ENCODE measurements around the gene ARHGAP32.
"Not testable (repeated sequence)": the region's sequence is repeated elsewhere in the genome, so short reads cannot be mapped to it uniquely, and the experiment has no call there.

Gene ARHGAP32

DNA sequence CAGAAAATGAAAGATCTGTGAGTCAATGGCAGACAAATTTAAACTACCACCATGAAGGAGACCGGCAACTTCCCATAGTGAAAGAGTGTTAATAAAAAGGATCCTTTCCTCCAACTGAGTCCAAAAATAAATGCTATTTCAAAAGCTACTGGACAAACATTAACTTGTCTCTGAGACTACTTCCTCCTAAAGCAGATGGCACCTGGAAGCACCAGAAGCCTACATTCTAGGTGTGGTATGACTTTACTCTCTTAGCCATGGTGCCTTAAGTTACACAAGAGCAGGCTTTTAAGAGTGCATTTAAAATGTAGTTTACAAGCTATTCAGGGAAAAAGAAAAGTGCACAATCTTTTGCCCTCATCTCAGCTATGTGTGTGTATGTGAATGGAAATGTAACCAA, 2.5 kb downstream of the ARHGAP32 start:
- Histone ChIP-seq H2AFZ (ENCODE audit: low read depth, low read length) (no peak overlapping the region), H3K9me3 (ENCODE audit: low read length) (peaks cover 9% of the 10 kb centered on the region), H3K4me3 (ENCODE audit: low read length) (no peak overlapping the region), H3K4me1 (ENCODE audit: insufficient read depth, low read length) (peaks cover 14% of the 10 kb centered on the region), H3K36me3 (ENCODE audit: insufficient read depth, low read length) (no peaks in the 10 kb centered on the region), H3K27me3 (ENCODE audit: insufficient read depth, low read length) (no peaks in the 10 kb centered on the region)

- not testable (repeated sequence) for H3K4me3 ChIP-seq (ENCODE audit: low read length); H3K9me3 ChIP-seq (ENCODE audit: low read length); H3K4me1 ChIP-seq (ENCODE audit: insufficient read depth, low read length); H3K36me3 ChIP-seq (ENCODE audit: insufficient read depth, low read length); H3K27me3 ChIP-seq (ENCODE audit: insufficient read depth, low read length); H2AFZ ChIP-seq (ENCODE audit: low read depth, low read length)
These were observed 7.0 kb downstream of the ARHGAP32 start for GRCh38 chr11:129185082-129185481.

GRCh38 chr11:129184581-129184980, 7.5 kb downstream of the ARHGAP32 start:
- H3K36me3 ChIP-seq (ENCODE audit: insufficient read depth, low read length) = no peaks in the 10 kb centered on the region
- H3K9me3 ChIP-seq (ENCODE audit: low read length) = peaks cover 9% of the 10 kb centered on the region
- no peak overlapping the region for H2AFZ ChIP-seq (ENCODE audit: low read depth, low read length)
- H3K27me3 ChIP-seq (ENCODE audit: insufficient read depth, low read length) = no peaks in the 10 kb centered on the region
- no peaks in the 10 kb centered on the region for H3K4me1 ChIP-seq (ENCODE audit: insufficient read depth, low read length)
- no peak overlapping the region for H3K4me3 ChIP-seq (ENCODE audit: low read length)

GRCh38 chr11:129167315-129167714, 24.8 kb downstream of the ARHGAP32 start:
- H2AFZ ChIP-seq (ENCODE audit: low read depth, low read length) = no peak overlapping the region
- no peaks in the 10 kb centered on the region for H3K27me3 ChIP-seq (ENCODE audit: insufficient read depth, low read length)
- peaks cover 2% of the 10 kb centered on the region for H3K9me3 ChIP-seq (ENCODE audit: low read length)
- H3K36me3 ChIP-seq (ENCODE audit: insufficient read depth, low read length) = no peaks in the 10 kb centered on the region
- no peak overlapping the region for H3K4me3 ChIP-seq (ENCODE audit: low read length)
- no peaks in the 10 kb centered on the region for H3K4me1 ChIP-seq (ENCODE audit: insufficient read depth, low read length)

DNA sequence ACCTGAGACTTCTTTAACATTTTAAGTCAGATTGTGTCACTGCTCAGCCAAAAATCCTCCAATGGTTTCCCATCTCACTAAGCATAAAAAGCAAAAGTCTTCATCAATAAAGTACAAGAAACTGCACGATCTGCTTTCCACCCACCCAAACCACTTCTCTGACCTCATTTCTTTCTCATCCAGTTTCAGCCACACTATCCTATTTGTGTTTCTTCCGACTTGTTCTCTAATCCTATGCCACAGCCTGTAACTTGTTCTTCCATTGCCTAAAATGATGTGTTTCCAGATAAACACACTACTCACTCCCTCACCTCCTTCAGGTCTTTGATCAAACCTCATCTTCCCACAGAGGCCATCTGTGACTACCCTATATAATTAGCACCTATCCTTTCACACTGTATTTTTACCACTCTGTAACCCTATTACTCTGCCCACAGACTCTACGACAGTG, 28.4 kb downstream of the ARHGAP32 start:
- Histone ChIP-seq H3K4me3 (ENCODE audit: low read length) (no peak overlapping the region), H3K36me3 (ENCODE audit: insufficient read depth, low read length) (no peaks in the 10 kb centered on the region), H3K9me3 (ENCODE audit: low read length) (peaks cover 2% of the 10 kb centered on the region), H3K27me3 (ENCODE audit: insufficient read depth, low read length) (no peaks in the 10 kb centered on the region), H2AFZ (ENCODE audit: low read depth, low read length) (no peak overlapping the region), H3K4me1 (ENCODE audit: insufficient read depth, low read length) (no peaks in the 10 kb centered on the region)

DNA sequence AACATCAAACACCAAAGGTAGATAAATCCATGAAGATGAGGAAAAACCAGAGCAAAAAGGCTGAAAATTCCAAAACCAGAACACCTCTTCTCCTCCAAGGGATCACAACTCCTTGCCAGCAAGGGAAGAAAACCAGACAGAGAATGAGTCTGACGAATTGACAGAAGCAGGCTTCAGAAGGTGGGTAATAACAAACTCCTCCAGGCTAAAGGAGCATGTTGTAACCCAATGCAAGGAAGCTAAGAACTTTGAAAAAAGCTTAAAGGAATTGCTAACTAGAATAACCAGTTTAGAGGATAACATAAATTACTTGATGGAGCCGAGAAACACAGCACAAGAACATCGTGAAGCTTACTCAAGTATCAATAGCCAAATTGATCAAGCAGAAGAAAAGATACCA, 35.0 kb downstream of the ARHGAP32 start:
- H2AFZ ChIP-seq (ENCODE audit: low read depth, low read length) = not testable (repeated sequence)

DNA sequence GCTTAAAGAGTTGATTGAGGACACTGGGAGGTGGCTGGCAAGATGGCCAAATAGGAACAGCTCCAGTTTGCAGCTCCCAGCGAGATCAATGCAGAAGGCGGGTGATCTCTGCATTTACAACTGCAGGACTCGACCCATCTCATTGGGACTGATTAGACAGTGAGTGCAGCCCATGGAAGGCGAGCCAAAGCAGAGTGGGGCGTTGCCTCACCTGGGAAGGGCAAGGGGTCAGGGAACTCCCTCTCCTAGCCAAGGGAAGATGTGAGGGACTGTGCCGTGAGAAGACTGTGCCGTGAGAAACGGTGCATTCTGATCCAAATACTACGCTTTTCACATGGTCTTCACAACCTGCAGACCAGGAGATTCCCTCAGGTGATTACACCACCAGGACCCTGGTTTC, 36.4 kb downstream of the ARHGAP32 start:
- Histone ChIP-seq H3K36me3 (ENCODE audit: insufficient read depth, low read length) (peaks cover 3% of the 10 kb centered on the region), H3K27me3 (ENCODE audit: insufficient read depth, low read length) (no peaks in the 10 kb centered on the region), H3K4me1 (ENCODE audit: insufficient read depth, low read length) (no peaks in the 10 kb centered on the region), H3K9me3 (ENCODE audit: low read length) (peaks cover 11% of the 10 kb centered on the region), H3K4me3 (ENCODE audit: low read length) (no peak overlapping the region), H2AFZ (ENCODE audit: low read depth, low read length) (no peak overlapping the region)

More for the DNA sequence above, 35.0 kb downstream of the ARHGAP32 start:
- not testable (repeated sequence) for H3K4me3 ChIP-seq (ENCODE audit: low read length); H3K4me1 ChIP-seq (ENCODE audit: insufficient read depth, low read length); H3K36me3 ChIP-seq (ENCODE audit: insufficient read depth, low read length); H3K27me3 ChIP-seq (ENCODE audit: insufficient read depth, low read length)
- peaks cover 11% of the 10 kb centered on the region for H3K9me3 ChIP-seq (ENCODE audit: low read length)

- H2AFZ ChIP-seq (ENCODE audit: low read depth, low read length) = no peak overlapping the region
- no peaks in the 10 kb centered on the region for H3K27me3 ChIP-seq (ENCODE audit: insufficient read depth, low read length)
- H3K4me3 ChIP-seq (ENCODE audit: low read length) = no peak overlapping the region
- peaks cover 3% of the 10 kb centered on the region for H3K4me1 ChIP-seq (ENCODE audit: insufficient read depth, low read length)
- H3K36me3 ChIP-seq (ENCODE audit: insufficient read depth, low read length) = no peaks in the 10 kb centered on the region
- H3K9me3 ChIP-seq (ENCODE audit: low read length) = peaks cover 5% of the 10 kb centered on the region
These were observed 43.6 kb downstream of the ARHGAP32 start for GRCh38 chr11:129148487-129148886.

- peaks cover 3% of the 10 kb centered on the region for H3K9me3 ChIP-seq (ENCODE audit: low read length)
- H2AFZ ChIP-seq (ENCODE audit: low read depth, low read length) = no peak overlapping the region
- H3K4me1 ChIP-seq (ENCODE audit: insufficient read depth, low read length) = peaks cover 17% of the 10 kb centered on the region
- H3K4me3 ChIP-seq (ENCODE audit: low read length) = no peak overlapping the region
- no peaks in the 10 kb centered on the region for H3K36me3 ChIP-seq (ENCODE audit: insufficient read depth, low read length)
- H3K27me3 ChIP-seq (ENCODE audit: insufficient read depth, low read length) = no peaks in the 10 kb centered on the region
These were observed 45.9 kb downstream of the ARHGAP32 start for GRCh38 chr11:129146191-129146590.

- peaks cover 3% of the 10 kb centered on the region for H3K9me3 ChIP-seq (ENCODE audit: low read length)
- H3K4me3 ChIP-seq (ENCODE audit: low read length) = no peak overlapping the region
- no peaks in the 10 kb centered on the region for H3K36me3 ChIP-seq (ENCODE audit: insufficient read depth, low read length)
- peaks cover 17% of the 10 kb centered on the region for H3K4me1 ChIP-seq (ENCODE audit: insufficient read depth, low read length)
- no peak overlapping the region for H2AFZ ChIP-seq (ENCODE audit: low read depth, low read length)
- no peaks in the 10 kb centered on the region for H3K27me3 ChIP-seq (ENCODE audit: insufficient read depth, low read length)
These were observed 46.8 kb downstream of the ARHGAP32 start for GRCh38 chr11:129145276-129145675.

DNA sequence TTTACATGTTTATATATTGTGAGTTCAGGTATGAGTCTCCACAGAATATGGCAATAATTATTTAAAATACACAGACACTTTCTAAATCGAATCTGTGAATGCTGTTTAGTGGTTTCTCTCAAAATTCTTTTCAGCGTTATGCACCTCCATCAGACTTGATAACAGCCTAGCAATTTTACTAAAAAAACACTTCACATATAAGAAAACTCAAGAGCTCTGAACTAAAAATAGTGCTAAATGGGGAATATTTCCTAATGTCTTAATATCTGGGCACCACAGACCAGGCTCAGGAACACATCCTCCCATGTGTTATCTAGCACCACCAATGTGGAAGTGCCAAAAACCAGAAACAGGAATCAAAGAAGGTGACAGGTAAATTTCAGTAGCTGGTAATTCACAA, 47.9 kb downstream of the ARHGAP32 start:
- H3K4me1 ChIP-seq (ENCODE audit: insufficient read depth, low read length) = peaks cover 17% of the 10 kb centered on the region
- no peaks in the 10 kb centered on the region for H3K27me3 ChIP-seq (ENCODE audit: insufficient read depth, low read length)
- H2AFZ ChIP-seq (ENCODE audit: low read depth, low read length) = no peak overlapping the region
- H3K36me3 ChIP-seq (ENCODE audit: insufficient read depth, low read length) = no peaks in the 10 kb centered on the region
- no peak overlapping the region for H3K4me3 ChIP-seq (ENCODE audit: low read length)
- peaks cover under 1% of the 10 kb centered on the region for H3K9me3 ChIP-seq (ENCODE audit: low read length)

DNA sequence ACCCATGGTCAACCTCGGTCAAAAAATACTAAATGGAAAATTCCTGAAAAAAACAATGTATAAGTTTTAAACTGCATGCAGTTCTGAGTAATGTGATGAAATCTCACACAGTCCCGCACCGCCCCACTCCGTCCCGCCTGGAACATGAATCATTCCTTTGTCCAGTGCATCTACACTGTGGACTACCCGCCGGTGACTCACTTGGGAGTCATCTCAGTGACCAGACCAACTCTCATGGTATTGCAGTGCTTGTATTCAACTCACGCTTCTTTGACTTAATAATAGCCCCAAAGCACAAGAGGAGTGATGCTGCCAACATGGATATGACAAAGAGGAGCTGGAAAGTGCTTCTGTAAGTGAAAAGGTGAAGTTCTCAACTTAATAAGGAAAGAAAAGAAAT, 48.8 kb downstream of the ARHGAP32 start:
- Histone ChIP-seq H3K4me1 (ENCODE audit: insufficient read depth, low read length) (peaks cover 17% of the 10 kb centered on the region), H3K27me3 (ENCODE audit: insufficient read depth, low read length) (no peaks in the 10 kb centered on the region), H2AFZ (ENCODE audit: low read depth, low read length) (peak overlapping the region; percentile 27), H3K9me3 (ENCODE audit: low read length) (no peaks in the 10 kb centered on the region), H3K36me3 (ENCODE audit: insufficient read depth, low read length) (no peaks in the 10 kb centered on the region), H3K4me3 (ENCODE audit: low read length) (peak overlapping the region; percentile 14)

GRCh38 chr11:129141748-129142523, 50.2 kb downstream of the ARHGAP32 start:
- no peaks in the 10 kb centered on the region for H3K36me3 ChIP-seq (ENCODE audit: insufficient read depth, low read length)
- no peaks in the 10 kb centered on the region for H3K9me3 ChIP-seq (ENCODE audit: low read length)
- peaks cover 17% of the 10 kb centered on the region for H3K4me1 ChIP-seq (ENCODE audit: insufficient read depth, low read length)
- no peak overlapping the region for H3K4me3 ChIP-seq (ENCODE audit: low read length)
- no peak overlapping the region for H2AFZ ChIP-seq (ENCODE audit: low read depth, low read length)
- no peaks in the 10 kb centered on the region for H3K27me3 ChIP-seq (ENCODE audit: insufficient read depth, low read length)

DNA sequence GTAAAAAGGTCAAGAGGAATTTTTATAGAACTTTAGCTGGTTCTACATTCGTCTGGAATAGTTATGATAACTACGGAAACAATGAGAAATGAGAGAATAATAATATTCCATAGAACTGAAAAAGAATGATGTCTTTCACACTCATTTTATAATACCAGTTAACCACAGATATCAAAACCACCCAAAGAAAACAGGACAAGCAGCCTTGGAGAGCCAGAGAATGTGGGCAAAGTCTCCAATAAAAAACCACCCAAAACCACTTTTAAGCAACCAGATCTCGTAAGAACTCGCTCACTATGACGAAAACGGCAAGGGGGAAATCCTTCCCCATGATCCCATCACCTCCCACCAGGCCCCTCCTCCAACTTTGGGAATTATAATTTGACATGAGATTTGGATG, 60.8 kb downstream of the ARHGAP32 start:
- peaks cover 1% of the 10 kb centered on the region for H3K9me3 ChIP-seq (ENCODE audit: low read length)
- H3K4me3 ChIP-seq (ENCODE audit: low read length) = no peak overlapping the region
- no peaks in the 10 kb centered on the region for H3K36me3 ChIP-seq (ENCODE audit: insufficient read depth, low read length)
- no peak overlapping the region for H2AFZ ChIP-seq (ENCODE audit: low read depth, low read length)
- H3K4me1 ChIP-seq (ENCODE audit: insufficient read depth, low read length) = no peaks in the 10 kb centered on the region
- no peaks in the 10 kb centered on the region for H3K27me3 ChIP-seq (ENCODE audit: insufficient read depth, low read length)

Data from neuron (in vitro differentiated cells).